H9 (cell line): ENCODE data around the gene SSTR5. TPM values are rescaled to one million over a fixed set of nuclear protein-coding genes. Genes with fewer than 3 reads are reported as not detected.

ENCODE experiments used
- DNase-seq: peaks from one replicate; pipeline ENCODE4 v3.0.0-alpha.2; 2017
- H2AFZ ChIP-seq: one replicate; pipeline ENCODE4 v1.6.1; 2013; ENCODE audit warnings: mild to moderate bottlenecking, low read length, control low read depth, moderate library complexity
- H2AK5ac ChIP-seq: 2 replicates; pipeline ENCODE4 v1.6.1; 2013; ENCODE audit warnings: low read length, control low read depth, mixed read lengths; ENCODE audit not compliant: insufficient read length
- H2BK120ac ChIP-seq: one replicate; pipeline ENCODE4 v1.6.1; 2013; ENCODE audit warnings: low read depth, mild to moderate bottlenecking, low read length, control low read depth, inconsistent platforms; ENCODE audit not compliant: poor library complexity, severe bottlenecking
- H2BK12ac ChIP-seq: 2 replicates; pipeline ENCODE4 v1.6.1; 2013; ENCODE audit warnings: low read length, control low read depth, mixed read lengths, low read depth; ENCODE audit not compliant: insufficient read length
- H2BK15ac ChIP-seq: 2 replicates; pipeline ENCODE4 v1.6.1; 2013; ENCODE audit warnings: low read depth, low read length, control low read depth
- H2BK20ac ChIP-seq: one replicate; pipeline ENCODE4 v1.6.1; 2013; ENCODE audit warnings: low read depth, mild to moderate bottlenecking, low read length, control low read depth, inconsistent platforms; ENCODE audit not compliant: poor library complexity, severe bottlenecking
- H2BK5ac ChIP-seq: 2 replicates; pipeline ENCODE4 v1.6.1; 2013; ENCODE audit warnings: low read length, control low read depth, mixed read lengths; ENCODE audit not compliant: insufficient read length
- H3K14ac ChIP-seq: 2 replicates; pipeline ENCODE4 v1.6.1; 2013; ENCODE audit warnings: low read length, control low read depth; ENCODE audit not compliant: insufficient read depth
- H3K18ac ChIP-seq: 2 replicates; pipeline ENCODE4 v1.6.1; 2013; ENCODE audit warnings: low read depth, mild to moderate bottlenecking, mixed read lengths, low read length, control low read depth; ENCODE audit not compliant: insufficient read length
- H3K23ac ChIP-seq: 2 replicates; pipeline ENCODE4 v1.6.1; 2013; ENCODE audit warnings: low read length, control low read depth, mixed read lengths, low read depth; ENCODE audit not compliant: insufficient read length
- H3K23me2 ChIP-seq: 2 replicates; pipeline ENCODE4 v1.6.1; 2013; ENCODE audit warnings: low read depth, mild to moderate bottlenecking, mixed read lengths, low read length, control low read depth; ENCODE audit not compliant: insufficient read length, poor library complexity, severe bottlenecking
- H3K27ac ChIP-seq: 2 replicates; pipeline ENCODE4 v1.5.1; 2013; ENCODE audit warnings: low read length, control low read depth, mixed read lengths, low read depth; ENCODE audit not compliant: insufficient read length
- H3K27me3 ChIP-seq: 2 replicates; pipeline ENCODE4 v1.6.1; 2013; ENCODE audit warnings: low read length, control low read depth, inconsistent platforms; ENCODE audit not compliant: insufficient read depth
- H3K4ac ChIP-seq: 2 replicates; pipeline ENCODE4 v1.6.1; 2013; ENCODE audit warnings: low read depth, mild to moderate bottlenecking, control low read depth, inconsistent platforms, low read length, moderate library complexity
- H3K4me1 ChIP-seq: 2 replicates; pipeline ENCODE4 v1.6.1; 2013; ENCODE audit warnings: low read length, control low read depth, inconsistent platforms; ENCODE audit not compliant: insufficient read depth
- H3K4me2 ChIP-seq: 2 replicates; pipeline ENCODE4 v1.6.1; 2013; ENCODE audit warnings: low read length, control low read depth, mixed read lengths; ENCODE audit not compliant: insufficient read length, insufficient read depth
- H3K56ac ChIP-seq: 2 replicates; pipeline ENCODE4 v1.6.1; 2013; ENCODE audit warnings: low read depth, mild to moderate bottlenecking, mixed read lengths, low read length, control low read depth; ENCODE audit not compliant: insufficient read length
- H3K79me1 ChIP-seq: 2 replicates; pipeline ENCODE4 v1.6.1; 2013; ENCODE audit warnings: low read depth, mild to moderate bottlenecking, moderate library complexity, low read length, control low read depth, inconsistent platforms; ENCODE audit not compliant: insufficient read depth, poor library complexity, severe bottlenecking
- H3K79me2 ChIP-seq: 2 replicates; pipeline ENCODE4 v1.6.1; 2013; ENCODE audit warnings: low read length, control low read depth, inconsistent platforms; ENCODE audit not compliant: insufficient read depth
- H3K9ac ChIP-seq: 2 replicates; pipeline ENCODE4 v1.6.1; 2013; ENCODE audit warnings: low read length, control low read depth, mixed read lengths; ENCODE audit not compliant: insufficient read length; ENCODE audit errors: extremely low read depth
- H3K9me3 ChIP-seq: one replicate; pipeline ENCODE4 v1.6.1; 2013; ENCODE audit warnings: low read depth, low read length, inconsistent platforms; ENCODE audit not compliant: control insufficient read depth
- H3T11ph ChIP-seq: one replicate; pipeline ENCODE4 v1.6.1; 2013; ENCODE audit warnings: mild to moderate bottlenecking, low read length, control low read depth, inconsistent platforms
- H4K20me1 ChIP-seq: one replicate; pipeline ENCODE4 v1.6.1; 2013; ENCODE audit not compliant: control insufficient read depth, insufficient read length, insufficient read depth
- H4K5ac ChIP-seq: 2 replicates; pipeline ENCODE4 v1.6.1; 2013; ENCODE audit warnings: low read depth, mild to moderate bottlenecking, mixed read lengths, low read length, control low read depth; ENCODE audit not compliant: insufficient read length
- H4K8ac ChIP-seq: replicated peaks from 2 replicates; pipeline ENCODE4 v1.6.1; 2013; ENCODE audit warnings: low read length, control low read depth, mixed read lengths, low read depth; ENCODE audit not compliant: insufficient read length
- H4K91ac ChIP-seq: 2 replicates; pipeline ENCODE4 v1.6.1; 2013; ENCODE audit warnings: low read depth, mild to moderate bottlenecking, moderate library complexity, mixed read lengths, low read length, control low read depth; ENCODE audit not compliant: insufficient read length
- H3K27ac Mint-ChIP-seq, 3 experiments: 2 replicates in 2 of 3; 3 replicates in 1 of 3; pipeline ENCODE4 v1.8.0; 2020 to 2021; ENCODE audit warnings: mixed read lengths in 3 of 3, mild to moderate bottlenecking in 1 of 3, moderate library complexity in 1 of 3
- H3K27me3 Mint-ChIP-seq: 2 replicates; pipeline ENCODE4 v1.8.0; 2021; ENCODE audit warnings: low read depth, mild to moderate bottlenecking, moderate library complexity, mixed read lengths
- H3K36me3 Mint-ChIP-seq, 3 experiments: 2 replicates in 2 of 3; 3 replicates in 1 of 3; pipeline ENCODE4 v1.8.0; 2020 to 2021; ENCODE audit warnings: low read depth in 3 of 3, mixed read lengths in 3 of 3; ENCODE audit not compliant: insufficient read depth in 1 of 3
- H3K4me1 Mint-ChIP-seq, 2 experiments: 2 replicates each; pipeline ENCODE4 v1.8.0; 2020; ENCODE audit warnings: mixed read lengths in 2 of 2
- H3K4me3 Mint-ChIP-seq, 2 experiments: 2 replicates in 1 of 2; 3 replicates in 1 of 2; pipeline ENCODE4 v1.8.0; 2020 to 2021; ENCODE audit warnings: mild to moderate bottlenecking in 2 of 2, mixed read lengths in 2 of 2, moderate library complexity in 1 of 2
- H3K9me3 Mint-ChIP-seq, 2 experiments: 2 replicates in 1 of 2; 3 replicates in 1 of 2; pipeline ENCODE4 v1.8.0; 2020; ENCODE audit warnings: mild to moderate bottlenecking in 2 of 2, mixed read lengths in 2 of 2, moderate library complexity in 1 of 2
- WGBS: extraction: QIAGEN DNeasy Blood & Tissue Kit; methylation state at CpG from one replicate; pipeline ENCODE4 v1.1.7; 2013; ENCODE audit warnings: missing lambda C conversion rate, low lambda C conversion rate, mixed read lengths; ENCODE audit not compliant: insufficient read length; ENCODE audit errors: extremely low coverage; 5-methylcytosine and 5-hydroxymethylcytosine counted together
- total RNA-seq: library from RNA; stranded (reverse); gene quantifications from 2 replicates; pipeline ENCODE4 v1.2.1, GENCODE V29; 2021
- TF ChIP-seq, protein P1 (sequence below): fragments of 200-600 bp; sonication (generic); conservative IDR thresholded peaks from 3 replicates; pipeline ENCODE4 v1.8.0; 2021; ENCODE audit warnings: antibody characterized with exemption, mild to moderate bottlenecking

Gene SSTR5
- total RNA-seq, 1 experiment from 2014 or later = 0.22 TPM

DNA sequence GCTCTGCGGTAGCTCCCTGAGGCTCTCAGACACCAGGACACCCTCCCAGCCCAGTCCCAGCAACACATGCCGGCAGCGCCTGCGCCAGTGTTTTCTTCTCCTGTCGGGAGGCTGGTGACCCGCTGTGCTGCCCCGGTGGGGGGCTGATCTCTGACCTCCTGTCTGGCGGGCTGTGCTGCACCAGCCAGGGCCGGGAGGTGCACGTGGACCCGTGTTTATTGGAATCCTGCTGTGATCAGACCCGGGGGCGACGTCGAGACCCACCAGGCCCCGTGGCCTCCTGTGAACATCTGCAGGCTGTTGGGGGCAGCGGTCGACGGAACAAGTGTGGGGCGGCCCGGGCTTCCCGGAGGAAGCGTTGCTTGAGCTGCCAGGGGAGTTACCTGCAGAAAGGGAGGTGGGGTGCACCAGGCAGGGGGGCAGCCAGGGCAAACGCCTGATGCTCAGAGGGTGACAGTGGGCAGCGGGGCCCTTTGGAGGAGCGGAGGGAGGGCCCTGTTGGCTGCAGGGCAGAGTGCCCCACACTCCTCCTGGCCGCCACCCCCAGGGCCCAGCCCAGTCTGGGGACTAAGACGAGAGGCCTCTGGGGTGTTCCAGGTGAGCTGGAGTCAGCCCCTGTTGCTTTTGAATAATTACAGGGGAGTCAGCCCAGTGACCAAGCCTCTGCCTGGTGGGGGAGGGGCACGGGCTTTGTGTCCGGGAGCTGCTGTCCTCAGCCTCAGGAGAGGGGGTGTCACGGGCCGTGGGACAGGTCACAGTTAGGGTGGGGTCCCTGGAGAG is 2.3 kb upstream of the SSTR5 start:
- Histone ChIP-seq H3K4me1 (no peaks in the 10 kb centered on the region), H3K4me2 (no peak overlapping the region), H3K27ac (no peak overlapping the region), H3T11ph (no peak overlapping the region), H4K91ac (no peak overlapping the region), H4K5ac (no peak overlapping the region), H2BK5ac (no peak overlapping the region), H2AFZ (no peak overlapping the region), H3K27me3 (no peaks in the 10 kb centered on the region), H4K20me1 (no peaks in the 10 kb centered on the region), H2BK20ac (no peak overlapping the region), H2AK5ac (no peak overlapping the region), H2BK120ac (no peak overlapping the region), H3K79me2 (no peaks in the 10 kb centered on the region), H3K23me2 (peaks cover 4% of the 10 kb centered on the region), H3K4ac (no peak overlapping the region), H3K14ac (no peak overlapping the region), H2BK12ac (no peak overlapping the region), H3K9ac (no peak overlapping the region), H3K18ac (no peak overlapping the region), H3K23ac (no peak overlapping the region), H3K79me1 (no peaks in the 10 kb centered on the region), H4K8ac (no peak overlapping the region), H2BK15ac (no peak overlapping the region), H3K56ac (no peak overlapping the region), H3K9me3 (no peaks in the 10 kb centered on the region)
- DNase-seq = no peak
- peaks cover 3 to 23% of the 10 kb centered on the region in 2 experiments; a peak in 3 of 4 replicates for H3K4me1 Mint-ChIP-seq
- no peaks in the 10 kb centered on the region; a peak in 1 of 7 replicates for H3K36me3 Mint-ChIP-seq
- H3K9me3 Mint-ChIP-seq = no peaks in the 10 kb centered on the region
- WGBS = no CpG with 5 or more reads among the region's 32 CpGs
- H3K27ac Mint-ChIP-seq = no peak overlapping the region
- TF ChIP-seq, protein P1, sequence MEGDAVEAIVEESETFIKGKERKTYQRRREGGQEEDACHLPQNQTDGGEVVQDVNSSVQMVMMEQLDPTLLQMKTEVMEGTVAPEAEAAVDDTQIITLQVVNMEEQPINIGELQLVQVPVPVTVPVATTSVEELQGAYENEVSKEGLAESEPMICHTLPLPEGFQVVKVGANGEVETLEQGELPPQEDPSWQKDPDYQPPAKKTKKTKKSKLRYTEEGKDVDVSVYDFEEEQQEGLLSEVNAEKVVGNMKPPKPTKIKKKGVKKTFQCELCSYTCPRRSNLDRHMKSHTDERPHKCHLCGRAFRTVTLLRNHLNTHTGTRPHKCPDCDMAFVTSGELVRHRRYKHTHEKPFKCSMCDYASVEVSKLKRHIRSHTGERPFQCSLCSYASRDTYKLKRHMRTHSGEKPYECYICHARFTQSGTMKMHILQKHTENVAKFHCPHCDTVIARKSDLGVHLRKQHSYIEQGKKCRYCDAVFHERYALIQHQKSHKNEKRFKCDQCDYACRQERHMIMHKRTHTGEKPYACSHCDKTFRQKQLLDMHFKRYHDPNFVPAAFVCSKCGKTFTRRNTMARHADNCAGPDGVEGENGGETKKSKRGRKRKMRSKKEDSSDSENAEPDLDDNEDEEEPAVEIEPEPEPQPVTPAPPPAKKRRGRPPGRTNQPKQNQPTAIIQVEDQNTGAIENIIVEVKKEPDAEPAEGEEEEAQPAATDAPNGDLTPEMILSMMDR = no peak
- H3K4me3 Mint-ChIP-seq = no peak overlapping the region
- H3K27me3 Mint-ChIP-seq = peaks cover 24% of the 10 kb centered on the region
